A673 (cell line): ENCODE measurements around the gene C9orf50. TPM values are rescaled to one million over a fixed set of nuclear protein-coding genes. Genes with fewer than 3 reads are reported as not detected.

ENCODE experiments used
- BruUV-seq: library from RNA; stranded (reverse); fragments of 400-500 nt; replicated peaks from 2 replicates; lab custom pipeline; 2021; lab: Mats Ljungman, UMichigan
- CTCF ChIA-PET: fragments of 300-600 bp; sonication (Branson Sonifier 250); formaldehyde crosslinking; loops from one replicate; lab custom pipeline; 2022; ENCODE audit warnings: antibody characterized with exemption; lab: Charles Lee
- POLR2A ChIA-PET: fragments of 300-600 bp; sonication (Branson Sonifier 250); formaldehyde crosslinking; loops from one replicate; lab custom pipeline; 2022; ENCODE audit warnings: antibody characterized with exemption; ENCODE audit not compliant: low non-redundant PET; lab: Charles Lee
- DNase-seq: peaks from one replicate; pipeline ENCODE4 v3.0.0-alpha.2; 2015; ENCODE audit warnings: low spot score
- H3K27ac ChIP-seq: fragments of 200-600 bp; sonication (generic); 2 replicates; pipeline ENCODE4 v1.5.1; 2016; ENCODE audit warnings: mixed run types, low read depth, mild to moderate bottlenecking, mixed read lengths, antibody characterized with exemption, low read length; ENCODE audit not compliant: poor library complexity, severe bottlenecking
- H3K27me3 ChIP-seq: fragments of 200-600 bp; sonication (generic); replicated peaks from 2 replicates; pipeline ENCODE4 v1.6.1; 2017; ENCODE audit warnings: mixed run types, low read depth, mild to moderate bottlenecking, mixed read lengths, antibody characterized with exemption, low read length; ENCODE audit not compliant: insufficient read depth, poor library complexity
- H3K36me3 ChIP-seq: fragments of 200-600 bp; sonication (generic); 2 replicates; pipeline ENCODE4 v1.6.1; 2016; ENCODE audit warnings: mixed run types, mild to moderate bottlenecking, mixed read lengths, antibody characterized with exemption, low read length; ENCODE audit not compliant: insufficient read depth, poor library complexity, severe bottlenecking
- H3K4me1 ChIP-seq: fragments of 200-600 bp; sonication (generic); 2 replicates; pipeline ENCODE4 v1.6.1; 2017; ENCODE audit warnings: mixed run types, mild to moderate bottlenecking, mixed read lengths, antibody characterized with exemption, low read length; ENCODE audit not compliant: insufficient read depth, poor library complexity, severe bottlenecking
- H3K4me3 ChIP-seq: fragments of 200-600 bp; sonication (generic); 2 replicates; pipeline ENCODE4 v1.5.1; 2016; ENCODE audit warnings: low read depth, mixed run types, mild to moderate bottlenecking, mixed read lengths, low read length; ENCODE audit not compliant: poor library complexity, severe bottlenecking
- H3K9me3 ChIP-seq: fragments of 200-600 bp; sonication (generic); 2 replicates; pipeline ENCODE4 v1.6.1; 2016; ENCODE audit warnings: mixed run types, low read depth, mild to moderate bottlenecking, mixed read lengths, antibody characterized with exemption, low read length; ENCODE audit not compliant: poor library complexity, severe bottlenecking
- CTCF ChIP-seq: fragments of 300-800, 200-600 bp; sonication (generic); conservative IDR thresholded peaks from 2 replicates; pipeline ENCODE4 v1.5.1; 2017; ENCODE audit warnings: low read depth, mild to moderate bottlenecking, antibody characterized with exemption, low read length, moderate library complexity, mixed read lengths
- EZH2 ChIP-seq: fragments of 200-600 bp; sonication (generic); IDR thresholded peaks from 2 replicates; pipeline ENCODE4 v1.6.1; 2017; ENCODE audit warnings: borderline replicate concordance, low read depth, mild to moderate bottlenecking, mixed read lengths, antibody characterized with exemption, low read length; ENCODE audit not compliant: poor library complexity, severe bottlenecking
- intact Hi-C: fragments of 100-400 bp; cut with micrococcal nuclease; formaldehyde crosslinking; loops from one replicate; pipeline ENCODE4 v1.10.0; 2022; ENCODE audit not compliant: unreplicated experiment
- total RNA-seq: library from RNA; stranded (reverse); gene quantifications from 2 replicates; pipeline ENCODE4 v1.2.3, GENCODE V29; 2021

The C9orf50 gene
- total RNA-seq, 1 experiment from 2014 or later = not detected

GRCh38 chr9:129617167-129617566 lies 3.7 kb downstream of the C9orf50 start:
- DNase-seq = peak; percentile 66
- no peaks in the 10 kb centered on the region for H3K27me3 ChIP-seq
- ChIA-PET POLR2A (no interaction called here), CTCF (interaction anchor here (0.6 to 1.0 kb wide), 2 partner anchors 367 to 486 kb away, joined by 3 to 5 read pairs; no protein-coding TSS in a partner anchor)
- BruUV-seq = no TSS peak
- no peaks in the 10 kb centered on the region for H3K36me3 ChIP-seq
- no peak overlapping the region for H3K27ac ChIP-seq
- intact Hi-C loops = no loop called here
- H3K4me3 ChIP-seq = no peak overlapping the region
- no peaks in the 10 kb centered on the region for H3K9me3 ChIP-seq
- TF ChIP-seq EZH2 (no peak), CTCF (peak; percentile 71)
- H3K4me1 ChIP-seq = peaks cover 20% of the 10 kb centered on the region

- intact Hi-C loops = no loop called here
Observed at GRCh38 chr9:129615407-129616285, 5.3 kb downstream of the C9orf50 start.

GRCh38 chr9:129614932-129615331 lies 6.0 kb downstream of the C9orf50 start:
- BruUV-seq = no TSS peak

More at GRCh38 chr9:129615407-129616285, 5.3 kb downstream of the C9orf50 start:
- Histone ChIP-seq H3K27me3 (no peaks in the 10 kb centered on the region), H3K4me3 (no peak overlapping the region), H3K4me1 (peaks cover 25% of the 10 kb centered on the region), H3K36me3 (no peaks in the 10 kb centered on the region), H3K27ac (no peak overlapping the region), H3K9me3 (no peaks in the 10 kb centered on the region)
- no TSS peak for BruUV-seq
- ChIA-PET CTCF (interaction anchor here (1.0 kb wide), 1 partner anchor 10 kb away, joined by 4 read pairs; no protein-coding TSS in a partner anchor), POLR2A (no interaction called here)
- no peak for DNase-seq
- TF ChIP-seq CTCF = no peak
- no peak for TF ChIP-seq EZH2

More at GRCh38 chr9:129614932-129615331, 6.0 kb downstream of the C9orf50 start:
- TF ChIP-seq EZH2 (no peak), CTCF (no peak)
- Histone ChIP-seq H3K9me3 (no peaks in the 10 kb centered on the region), H3K36me3 (no peaks in the 10 kb centered on the region), H3K4me1 (peaks cover 22% of the 10 kb centered on the region), H3K27me3 (no peaks in the 10 kb centered on the region), H3K27ac (no peak overlapping the region), H3K4me3 (no peak overlapping the region)
- ChIA-PET POLR2A (no interaction called here), CTCF (interaction anchor here (1.0 to 1.8 kb wide), 2 partner anchors 9 to 11 kb away, joined by 4 to 9 read pairs; no protein-coding TSS in a partner anchor)
- intact Hi-C loops = loop anchor here (5.0 kb wide), 2 partner anchors 293 to 608 kb away; no protein-coding TSS in a partner anchor
- DNase-seq = no peak
